ENCODE results near the gene NRCAM. TPM values are rescaled to one million over a fixed set of nuclear protein-coding genes. Genes with fewer than 3 reads are reported as not detected.

NRCAM gene
- total RNA-seq, 1 donor from 2014 or later = 9.3 TPM

- FAIRE-seq = no peak
- peaks cover 2% of the 10 kb centered on the region for H3K4me1 ChIP-seq (ENCODE audit: insufficient read depth, low read length)
- no peaks in the 10 kb centered on the region for H3K27me3 Mint-ChIP-seq (ENCODE audit: low read depth, unreplicated experiment)
- no peak for TF ChIP-seq CTCF (IDR thresholded peaks at IDR 0.05; ENCODE audit: insufficient read depth, low read depth, low read length)
- no peak for TF ChIP-seq EZH2 (IDR thresholded peaks at IDR 0.05; ENCODE audit: insufficient read depth, low read length)
- H3K9me3 ChIP-seq (ENCODE audit: insufficient read depth, low read depth, low read length) = no peaks in the 10 kb centered on the region
- H3K27me3 ChIP-seq (ENCODE audit: insufficient read depth, low read length) = no peaks in the 10 kb centered on the region
- H3K4me2 ChIP-seq (ENCODE audit: low read length) = no peak overlapping the region
- H4K20me1 ChIP-seq (ENCODE audit: insufficient read depth, low read length) = no peaks in the 10 kb centered on the region
- no peaks in the 10 kb centered on the region for H3K4me1 Mint-ChIP-seq (ENCODE audit: low read depth, unreplicated experiment)
- H3K4me3 Mint-ChIP-seq (ENCODE audit: unreplicated experiment) = no peak overlapping the region
- DNase-seq (ENCODE audit: low read depth) = no peak
- no peak overlapping the region for H3K9ac ChIP-seq (ENCODE audit: low read length)
- no peak overlapping the region for H2AFZ ChIP-seq (ENCODE audit: low read depth, low read length)
- H3K79me2 ChIP-seq (ENCODE audit: insufficient read depth, low read length) = no peaks in the 10 kb centered on the region
- H3K27ac ChIP-seq (ENCODE audit: low read depth, low read length) = no peak overlapping the region
- no peaks in the 10 kb centered on the region for H3K36me3 ChIP-seq (ENCODE audit: insufficient read depth, low read length)
- H3K4me3 ChIP-seq (ENCODE audit: insufficient read depth, low read depth, low read length) = no peak overlapping the region
- no peaks in the 10 kb centered on the region for H3K36me3 Mint-ChIP-seq (ENCODE audit: low read depth, unreplicated experiment)
- H3K27ac Mint-ChIP-seq (ENCODE audit: unreplicated experiment) = no peak overlapping the region
- H3K9me3 Mint-ChIP-seq (ENCODE audit: unreplicated experiment) = no peaks in the 10 kb centered on the region
Observed at GRCh38 chr7:108171164-108171563, 285.1 kb downstream of the NRCAM start.

- no peak overlapping the region for H2AFZ ChIP-seq (ENCODE audit: low read depth, low read length)
- TF ChIP-seq EZH2 (IDR thresholded peaks at IDR 0.05; ENCODE audit: insufficient read depth, low read length) (no peak), CTCF (IDR thresholded peaks at IDR 0.05; ENCODE audit: insufficient read depth, low read depth, low read length) (no peak)
- H3K4me2 ChIP-seq (ENCODE audit: low read length) = no peak overlapping the region
- H3K79me2 ChIP-seq (ENCODE audit: insufficient read depth, low read length) = no peaks in the 10 kb centered on the region
- no peaks in the 10 kb centered on the region for H3K9me3 Mint-ChIP-seq (ENCODE audit: unreplicated experiment)
- H3K4me1 Mint-ChIP-seq (ENCODE audit: low read depth, unreplicated experiment) = no peaks in the 10 kb centered on the region
- DNase-seq (ENCODE audit: low read depth) = no peak
- H3K27me3 Mint-ChIP-seq (ENCODE audit: low read depth, unreplicated experiment) = no peaks in the 10 kb centered on the region
- no peak overlapping the region for H3K4me3 ChIP-seq (ENCODE audit: insufficient read depth, low read depth, low read length)
- no peaks in the 10 kb centered on the region for H4K20me1 ChIP-seq (ENCODE audit: insufficient read depth, low read length)
- no peaks in the 10 kb centered on the region for H3K27me3 ChIP-seq (ENCODE audit: insufficient read depth, low read length)
- H3K36me3 ChIP-seq (ENCODE audit: insufficient read depth, low read length) = no peaks in the 10 kb centered on the region
- no peaks in the 10 kb centered on the region for H3K36me3 Mint-ChIP-seq (ENCODE audit: low read depth, unreplicated experiment)
- no peak overlapping the region for H3K27ac ChIP-seq (ENCODE audit: low read depth, low read length)
- no peak overlapping the region for H3K9ac ChIP-seq (ENCODE audit: low read length)
- no peak overlapping the region for H3K4me3 Mint-ChIP-seq (ENCODE audit: unreplicated experiment)
- H3K27ac Mint-ChIP-seq (ENCODE audit: unreplicated experiment) = no peak overlapping the region
- peaks cover 2% of the 10 kb centered on the region for H3K4me1 ChIP-seq (ENCODE audit: insufficient read depth, low read length)
- FAIRE-seq = no peak
- no peaks in the 10 kb centered on the region for H3K9me3 ChIP-seq (ENCODE audit: insufficient read depth, low read depth, low read length)
Observed at GRCh38 chr7:108170251-108170650, 286.0 kb downstream of the NRCAM start.

GRCh38 chr7:108167460-108167859 lies 288.8 kb downstream of the NRCAM start:
- Histone ChIP-seq H3K9ac (ENCODE audit: low read length) (peak overlapping the region; percentile 12), H3K9me3 (ENCODE audit: insufficient read depth, low read depth, low read length) (no peaks in the 10 kb centered on the region), H3K27me3 (ENCODE audit: insufficient read depth, low read length) (no peaks in the 10 kb centered on the region), H2AFZ (ENCODE audit: low read depth, low read length) (no peak overlapping the region), H3K36me3 (ENCODE audit: insufficient read depth, low read length) (no peaks in the 10 kb centered on the region), H3K27ac (ENCODE audit: low read depth, low read length) (no peak overlapping the region), H4K20me1 (ENCODE audit: insufficient read depth, low read length) (no peaks in the 10 kb centered on the region), H3K4me2 (ENCODE audit: low read length) (peak overlapping the region; percentile 73), H3K79me2 (ENCODE audit: insufficient read depth, low read length) (no peaks in the 10 kb centered on the region), H3K4me1 (ENCODE audit: insufficient read depth, low read length) (peaks cover 2% of the 10 kb centered on the region), H3K4me3 (ENCODE audit: insufficient read depth, low read depth, low read length) (no peak overlapping the region)
- Mint-ChIP-seq H3K9me3 (ENCODE audit: unreplicated experiment) (no peaks in the 10 kb centered on the region), H3K36me3 (ENCODE audit: low read depth, unreplicated experiment) (no peaks in the 10 kb centered on the region), H3K4me1 (ENCODE audit: low read depth, unreplicated experiment) (no peaks in the 10 kb centered on the region), H3K27ac (ENCODE audit: unreplicated experiment) (no peak overlapping the region), H3K4me3 (ENCODE audit: unreplicated experiment) (no peak overlapping the region), H3K27me3 (ENCODE audit: low read depth, unreplicated experiment) (no peaks in the 10 kb centered on the region)
- FAIRE-seq = no peak
- TF ChIP-seq CTCF (IDR thresholded peaks at IDR 0.05; ENCODE audit: insufficient read depth, low read depth, low read length) (no peak), EZH2 (IDR thresholded peaks at IDR 0.05; ENCODE audit: insufficient read depth, low read length) (no peak)
- DNase-seq (ENCODE audit: low read depth) = peak; percentile 28
